Hematopoietic multipotent progenitor cell treated with erythropoietin and hydrocortisone succinate and interleukin-3 and kit ligand, for 6 days (in vitro differentiated cells): ENCODE data around the gene ARSD.
"Not testable (repeated sequence)": the region's sequence is repeated elsewhere in the genome, so short reads cannot be mapped to it uniquely, and the experiment has no call there.

Experiments used
- DNase-seq: peaks from one replicate; pipeline ENCODE4 v3.0.0-alpha.2; 2015

Gene ARSD

DNA sequence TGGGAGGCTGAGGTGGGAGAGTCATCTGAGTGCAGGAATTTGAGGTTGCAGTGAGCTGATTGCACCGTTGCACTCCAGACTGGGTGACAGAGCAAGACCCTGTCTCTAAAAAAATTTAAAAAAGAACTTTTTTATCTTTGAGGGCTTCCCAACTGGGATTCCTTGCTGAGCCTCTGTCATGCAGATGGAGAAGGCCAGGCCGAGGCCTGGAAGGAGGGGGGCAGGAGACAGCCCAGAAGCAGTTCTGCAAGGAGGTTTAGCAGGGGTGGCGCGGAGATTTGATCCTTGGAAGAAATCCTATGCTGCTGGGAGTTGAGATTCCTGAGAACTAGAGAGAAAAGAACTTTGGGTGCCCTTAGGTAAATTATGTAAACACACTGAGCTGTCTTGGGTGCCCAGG, 2.5 kb upstream of the ARSD start:
- no peak for DNase-seq

DNA sequence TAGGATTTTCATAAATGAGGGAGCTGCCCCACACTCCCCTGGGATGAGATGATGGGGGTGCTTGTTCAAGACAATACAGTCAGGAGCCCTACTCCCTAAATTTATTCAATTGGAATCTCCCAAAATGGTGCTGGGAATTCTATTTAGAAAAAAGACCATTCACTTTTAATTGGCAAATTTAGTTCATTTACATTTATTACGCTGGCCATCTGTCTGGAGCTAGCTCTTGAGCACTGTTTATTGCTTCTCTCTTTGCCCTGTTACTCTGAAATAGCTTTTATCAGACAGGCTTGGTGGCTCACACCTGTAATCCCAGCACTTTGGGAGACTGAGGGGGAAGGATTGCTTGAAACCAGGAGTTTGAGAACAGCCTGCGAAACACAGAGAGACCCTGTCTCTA, 2.0 kb upstream of the ARSD start:
- DNase-seq, result no peak

DNA sequence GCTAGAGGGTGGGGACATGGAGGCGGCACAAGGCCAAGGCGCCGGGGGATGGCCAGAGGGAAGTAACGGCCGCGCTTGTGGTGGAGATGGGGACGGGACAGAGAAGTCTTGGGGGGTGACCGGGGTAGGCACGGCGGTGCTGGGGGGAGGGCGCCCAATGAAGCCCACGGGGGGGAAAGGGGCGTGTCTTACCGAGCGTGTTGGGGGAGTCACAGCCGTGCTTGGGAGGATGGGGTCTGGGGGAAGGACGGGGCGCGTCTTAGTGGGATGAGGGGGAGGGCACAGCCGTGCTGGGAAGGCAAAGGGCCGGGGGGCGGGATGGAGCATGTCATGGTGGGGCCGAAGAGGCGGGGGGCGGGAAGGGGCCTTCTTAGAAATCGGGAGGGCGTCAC, 952 bp downstream of the ARSD start:
- DNase-seq, result peak; percentile 25

DNA sequence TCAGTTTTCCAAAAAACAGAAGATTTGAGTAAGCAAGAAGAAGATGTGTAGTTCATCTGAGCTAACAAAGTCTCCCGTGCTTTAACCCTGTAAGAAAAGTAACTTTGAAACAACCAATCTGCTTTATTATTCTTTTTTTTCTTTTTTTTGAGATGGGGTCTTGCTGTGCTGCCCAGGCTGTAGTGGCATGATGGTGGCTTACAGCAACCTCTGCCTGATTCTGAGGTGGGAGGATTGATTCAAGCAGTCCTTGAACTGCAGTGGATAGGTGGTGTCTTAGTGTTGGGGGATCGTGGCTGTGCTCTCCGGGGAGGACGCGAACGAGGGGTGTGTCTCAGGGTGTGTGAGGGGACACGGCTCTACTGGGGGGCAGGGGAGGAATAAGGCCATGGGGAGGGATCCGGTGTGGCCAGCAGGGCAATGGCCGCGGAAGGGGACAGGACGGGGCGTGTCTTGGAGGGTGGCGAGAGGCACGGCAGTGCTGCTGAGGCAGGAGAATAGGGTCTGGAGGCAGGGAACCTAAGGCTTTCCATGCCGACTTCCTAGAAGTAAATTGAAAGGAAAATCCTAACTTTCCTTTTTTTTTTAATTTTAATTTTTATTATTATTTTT, 2.4 kb downstream of the ARSD start:
- no peak for DNase-seq

DNA sequence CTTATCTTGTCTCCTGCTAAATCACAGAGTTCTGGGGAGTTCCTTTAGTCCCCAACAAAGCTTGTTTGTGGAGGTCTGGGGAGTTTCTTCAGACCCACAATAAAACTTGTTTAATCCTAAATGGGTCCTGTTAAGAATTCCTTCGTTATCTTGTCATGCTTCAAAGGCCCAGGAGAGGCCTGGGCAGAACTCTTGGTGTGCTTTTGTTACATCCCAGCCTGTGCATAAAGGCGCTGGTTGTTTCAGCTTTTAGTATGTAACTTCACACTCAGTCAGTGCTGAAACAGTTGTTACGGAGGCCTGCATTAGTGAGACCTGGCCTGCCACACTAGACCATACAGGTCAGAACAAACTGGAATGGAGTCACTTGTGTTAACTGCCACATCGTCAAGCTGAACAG, 2.9 kb downstream of the ARSD start:
- DNase-seq, result not testable (repeated sequence)

DNA sequence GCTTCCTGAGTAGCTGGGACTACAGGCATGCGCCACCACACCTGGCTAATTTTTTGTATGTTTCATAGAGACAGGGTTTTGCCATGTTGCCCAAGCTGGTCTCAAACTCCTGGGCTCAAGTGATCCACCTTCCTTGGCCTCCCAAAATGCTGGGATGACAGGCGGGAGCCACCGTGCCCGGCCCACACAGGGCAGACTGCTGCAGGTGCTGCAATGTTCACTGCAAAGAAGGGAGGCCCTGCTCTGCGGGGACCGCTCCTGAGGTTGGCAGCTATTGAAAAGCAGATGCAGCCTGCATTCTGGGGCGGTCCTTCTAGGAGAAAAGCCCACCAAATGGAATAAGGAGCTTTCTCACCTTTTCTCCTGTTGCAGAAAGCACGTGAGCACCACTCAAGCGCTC, 5.0 kb downstream of the ARSD start:
- DNase-seq, result no peak

DNA sequence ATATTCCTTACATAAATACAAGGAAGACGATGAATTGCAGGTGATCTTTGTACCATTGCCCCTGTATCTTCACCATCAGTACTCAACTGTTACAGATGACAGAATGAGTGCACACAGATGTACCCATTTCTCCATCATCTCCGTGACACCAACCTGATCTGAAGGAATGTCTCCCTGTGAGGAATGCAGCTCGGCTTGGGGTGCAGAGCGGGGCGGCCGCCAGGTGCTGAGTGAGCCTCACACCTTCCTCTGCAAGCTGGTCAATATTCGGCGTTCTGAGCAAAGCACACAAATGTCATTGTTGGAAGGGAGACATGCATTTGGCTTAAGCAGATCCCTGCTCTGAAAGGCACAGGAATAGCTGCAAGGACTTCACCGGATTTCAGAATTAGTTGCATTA, 7.4 kb downstream of the ARSD start:
- DNase-seq, result no peak

DNA sequence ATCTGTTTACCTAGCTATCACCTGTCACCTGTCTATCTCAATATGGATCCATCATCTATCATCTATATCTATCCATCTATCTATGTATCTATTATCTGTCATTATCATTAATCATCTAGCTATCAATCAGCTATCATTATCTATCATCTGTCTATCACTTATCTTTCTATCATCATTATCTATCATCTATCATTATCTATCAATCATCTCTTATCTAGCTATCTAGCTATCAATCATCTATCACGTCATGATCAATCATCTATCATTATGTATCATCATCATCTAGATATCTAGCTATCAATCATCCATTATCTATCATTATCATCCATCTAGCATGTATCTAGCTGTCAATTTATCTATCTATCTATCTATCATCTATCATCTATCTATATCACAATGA, 7.9 kb downstream of the ARSD start:
- no peak for DNase-seq

DNA sequence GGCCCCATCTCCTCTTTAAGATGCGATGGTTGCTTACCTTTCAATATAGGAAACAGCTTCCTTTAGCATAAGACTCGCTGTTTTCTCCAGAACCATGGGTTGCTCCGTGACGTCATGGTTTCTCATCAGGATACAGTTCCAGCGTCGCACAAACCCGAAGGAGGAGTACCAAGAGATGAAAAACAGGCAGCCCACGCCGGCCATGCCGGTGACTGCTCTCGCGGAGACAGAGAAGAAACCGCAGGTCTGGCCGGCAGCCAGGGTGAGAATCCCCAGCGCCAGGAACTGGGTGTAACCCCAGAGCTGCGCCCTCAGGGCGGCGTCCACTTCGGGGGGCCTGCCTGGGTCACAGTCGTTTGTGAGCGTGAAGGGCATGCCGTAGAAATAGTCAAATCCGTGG, 11.4 kb downstream of the ARSD start:
- no peak for DNase-seq

DNA sequence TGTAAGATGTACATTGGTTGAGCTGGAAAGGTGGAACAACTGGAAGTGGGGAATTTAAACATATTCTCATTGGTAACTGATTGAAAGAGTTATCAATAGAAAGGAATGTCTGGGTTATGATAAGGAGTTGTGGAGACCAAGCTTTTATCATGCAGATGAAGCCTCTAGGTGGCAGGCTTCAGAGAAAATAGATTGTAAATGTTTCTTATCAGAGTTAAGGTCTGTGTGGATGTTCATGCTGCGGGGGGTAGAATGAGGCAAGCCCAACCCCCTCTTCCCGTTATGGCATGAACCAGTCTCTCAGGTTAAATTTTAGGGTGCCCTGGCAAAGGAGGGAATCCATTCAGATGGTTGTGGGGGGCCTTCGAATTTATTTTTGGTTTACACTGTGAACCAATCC, 16.0 kb downstream of the ARSD start:
- DNase-seq, result peak; percentile 9

DNA sequence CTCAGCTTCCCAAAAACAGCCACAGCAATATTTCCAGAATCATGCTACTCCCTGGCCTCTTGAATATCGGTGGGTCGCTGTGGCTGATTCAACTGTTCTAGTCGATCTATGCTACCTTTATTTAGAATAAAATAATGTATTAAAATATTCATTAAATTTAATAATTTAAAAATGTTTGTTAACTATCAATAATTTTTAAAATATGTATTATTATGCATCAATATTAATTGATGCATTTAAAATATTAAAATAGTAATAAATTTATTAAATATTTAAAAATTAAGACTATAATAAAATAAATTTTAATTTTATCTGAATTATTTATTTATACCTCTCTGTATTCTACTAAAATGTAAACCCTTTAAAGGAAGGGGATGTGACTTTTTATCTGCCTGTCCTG, 19.0 kb downstream of the ARSD start:
- DNase-seq, result no peak

DNA sequence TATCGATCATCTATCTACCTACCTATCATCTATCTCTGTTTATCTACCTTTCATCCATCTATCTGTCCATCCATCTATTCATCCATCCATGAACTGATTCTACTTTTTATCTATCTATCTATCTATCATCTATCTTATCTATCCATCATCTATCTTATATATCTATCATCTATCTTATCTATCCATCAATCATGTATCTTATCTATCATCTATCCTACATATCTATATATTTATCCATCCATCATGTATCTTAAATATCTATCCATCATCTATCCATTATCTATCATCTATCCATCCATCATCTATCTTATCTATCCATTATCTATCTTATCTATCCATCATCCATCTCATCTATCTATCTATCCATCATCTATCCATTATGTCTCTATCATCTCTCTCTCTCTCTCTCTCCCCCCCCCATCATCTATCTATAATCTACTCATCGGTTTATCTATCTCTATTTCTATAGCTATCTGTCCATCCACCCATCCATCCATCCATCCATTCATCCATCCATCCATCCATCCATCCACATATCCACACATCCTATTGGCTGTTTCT, 20.9 kb downstream of the ARSD start:
- no peak for DNase-seq

DNA sequence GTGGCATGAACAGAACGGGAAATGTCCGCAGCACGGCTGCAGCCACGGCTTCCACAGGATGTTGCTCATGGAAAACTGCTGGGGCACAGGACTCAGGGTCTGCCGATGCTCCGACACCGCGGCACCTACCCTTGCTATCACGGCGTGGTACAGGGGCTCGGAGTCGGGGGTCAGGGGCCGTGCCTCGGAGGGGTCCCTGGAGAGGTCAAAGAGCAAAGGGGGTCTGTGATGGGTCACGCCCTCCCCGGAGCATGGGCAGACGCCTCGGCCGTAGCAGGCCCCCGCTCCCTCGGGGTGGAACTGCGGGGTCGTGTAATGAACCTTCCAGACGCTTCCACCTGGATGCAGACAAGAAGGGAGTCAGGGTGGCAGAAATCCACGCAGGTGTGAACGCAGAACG, 21.8 kb downstream of the ARSD start:
- no peak for DNase-seq

DNA sequence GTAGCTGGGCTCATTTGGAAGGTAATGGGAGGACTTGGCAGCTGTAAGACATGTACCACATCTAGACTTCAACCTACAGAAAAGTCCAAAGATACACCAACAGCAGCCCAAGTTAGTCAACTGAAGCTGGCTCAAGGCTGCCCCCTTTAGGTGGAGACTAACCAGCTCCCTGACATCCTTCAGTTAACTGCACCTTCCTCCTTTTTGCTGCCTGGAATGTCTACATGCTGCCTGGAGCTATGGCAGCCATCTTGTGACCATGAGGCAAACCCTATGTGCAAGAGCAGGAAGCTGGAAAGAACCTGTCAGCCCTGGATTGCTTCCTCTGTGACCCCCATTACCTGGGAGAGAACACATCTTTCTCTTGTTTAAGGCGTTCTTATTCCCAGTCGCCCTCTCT, 25.8 kb downstream of the ARSD start:
- DNase-seq, result no peak

DNA sequence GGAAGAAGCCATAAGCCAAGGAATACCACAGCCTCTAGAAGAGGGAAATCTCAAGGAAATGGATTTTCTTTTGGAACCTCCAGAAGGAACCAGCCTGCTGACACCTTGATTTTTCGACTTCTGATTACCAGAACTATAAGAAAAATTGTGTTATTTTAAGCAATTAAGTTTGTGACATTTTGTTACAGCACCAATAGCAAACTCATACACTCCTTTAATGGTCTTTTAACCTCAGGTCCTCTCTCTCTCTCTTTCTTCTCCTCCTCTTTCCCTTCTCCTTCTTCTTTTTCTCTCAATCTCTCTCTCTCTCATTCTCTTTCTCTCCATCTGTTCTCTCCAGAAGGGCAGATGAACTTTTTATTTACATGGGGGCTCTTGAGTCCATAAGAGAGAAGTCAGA, 26.3 kb downstream of the ARSD start:
- no peak for DNase-seq

DNA sequence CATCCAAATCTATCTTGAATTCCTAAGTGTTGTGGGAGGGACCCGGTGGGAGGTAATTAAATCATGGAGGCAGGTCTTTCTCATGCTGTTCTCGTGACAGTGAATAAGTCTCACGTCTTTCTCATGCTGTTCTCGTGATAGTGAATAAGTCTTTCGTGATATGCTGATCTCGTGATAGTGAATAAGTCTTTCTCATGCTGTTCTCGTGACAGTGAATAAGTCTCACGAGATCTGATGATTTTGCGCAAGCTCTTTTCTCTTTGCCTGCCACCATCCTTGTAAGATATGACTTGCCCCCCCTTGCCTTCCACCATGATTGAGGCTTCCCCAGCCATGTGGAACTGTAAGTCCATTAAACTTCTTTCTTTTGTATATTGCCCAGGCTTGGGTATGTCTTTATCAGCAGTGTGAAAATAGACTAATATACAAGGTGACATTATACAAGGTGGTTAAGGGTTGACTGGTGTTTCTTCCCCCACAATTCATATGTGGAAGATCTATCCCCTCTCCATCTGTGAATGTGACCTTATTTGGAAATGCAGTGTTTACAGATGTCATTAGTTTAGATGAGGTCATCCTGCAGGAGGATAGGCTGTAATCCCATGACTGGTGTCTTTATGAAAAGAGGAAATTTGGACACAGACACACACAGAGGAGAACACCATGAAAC, 27.6 kb downstream of the ARSD start:
- DNase-seq, result no peak

DNA sequence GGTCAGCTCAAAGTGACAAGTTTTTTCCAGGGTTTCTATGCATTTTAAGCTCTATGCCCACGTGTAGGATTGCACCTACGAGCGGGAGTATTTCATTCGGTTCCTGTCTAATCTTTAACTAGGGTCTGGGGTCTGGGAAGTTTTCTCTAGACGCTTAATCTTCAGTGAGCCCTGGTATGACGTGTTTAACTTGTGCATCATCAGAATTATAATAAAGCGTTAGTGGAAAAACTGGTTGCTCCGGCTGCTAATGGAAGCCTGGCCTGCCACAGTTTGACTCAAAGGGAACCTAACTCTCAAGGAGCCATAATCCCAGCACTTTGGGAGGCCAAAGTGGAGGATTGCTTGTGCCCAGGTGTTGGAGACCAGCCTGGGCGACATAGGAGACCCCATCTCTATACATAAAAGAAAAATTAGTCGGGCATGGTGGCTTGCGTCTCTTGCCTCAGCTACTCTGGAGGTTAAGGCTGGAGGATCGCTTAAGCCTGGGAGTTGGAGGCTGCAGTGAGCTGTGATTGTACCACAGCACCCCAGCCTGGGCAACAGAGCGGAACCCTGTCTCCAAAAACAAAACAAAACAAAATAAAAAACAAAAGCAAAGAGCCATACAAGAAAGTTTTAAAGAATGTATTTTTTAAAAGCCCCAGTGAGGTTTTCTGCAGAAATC, 30.2 kb downstream of the ARSD start:
- no peak for DNase-seq

DNA sequence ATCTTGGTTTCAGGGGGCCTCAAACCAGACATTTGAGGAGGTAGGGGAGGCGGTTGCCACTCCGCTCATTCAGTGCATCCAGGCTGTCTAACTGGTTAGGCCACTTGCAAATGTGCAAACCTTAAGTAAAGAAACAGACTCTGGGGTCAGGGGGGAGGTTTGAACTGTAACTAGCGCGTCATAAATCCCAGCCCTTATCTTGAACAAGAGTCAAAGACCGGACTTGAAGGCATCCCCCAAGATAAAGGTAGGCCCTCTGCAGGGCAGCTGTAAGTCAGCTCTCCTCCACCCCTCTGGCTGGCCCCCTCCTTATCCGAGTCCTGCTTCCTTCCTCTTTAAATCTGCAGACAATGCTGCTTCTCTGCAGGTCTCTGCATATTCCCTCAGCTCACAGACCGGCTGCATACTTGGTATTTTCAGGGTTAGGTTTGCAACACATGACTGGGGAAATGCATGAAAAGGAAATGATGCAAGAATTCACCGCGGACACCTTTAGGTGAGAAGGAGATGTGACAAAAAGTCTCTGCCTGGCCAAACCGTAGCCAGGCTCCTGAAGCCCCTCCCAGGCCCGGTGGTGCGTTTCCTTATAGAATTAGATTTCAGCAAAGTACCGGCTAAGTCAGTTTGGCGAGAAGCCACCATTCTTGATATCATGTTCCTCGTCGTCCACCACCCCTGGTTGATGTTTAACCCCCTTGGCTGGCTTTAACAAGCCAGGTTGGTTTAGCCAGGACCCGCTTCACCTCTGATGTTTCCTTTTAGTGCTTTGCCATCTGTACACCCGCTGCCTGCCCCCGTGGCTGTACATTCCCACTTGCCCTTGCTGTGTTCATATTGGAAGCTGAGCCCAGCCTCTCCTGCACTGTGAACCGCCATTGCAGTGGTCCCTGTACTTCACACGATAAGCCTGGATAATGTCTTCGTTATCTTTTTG, 31.2 kb downstream of the ARSD start:
- peak; percentile 38 for DNase-seq

DNA sequence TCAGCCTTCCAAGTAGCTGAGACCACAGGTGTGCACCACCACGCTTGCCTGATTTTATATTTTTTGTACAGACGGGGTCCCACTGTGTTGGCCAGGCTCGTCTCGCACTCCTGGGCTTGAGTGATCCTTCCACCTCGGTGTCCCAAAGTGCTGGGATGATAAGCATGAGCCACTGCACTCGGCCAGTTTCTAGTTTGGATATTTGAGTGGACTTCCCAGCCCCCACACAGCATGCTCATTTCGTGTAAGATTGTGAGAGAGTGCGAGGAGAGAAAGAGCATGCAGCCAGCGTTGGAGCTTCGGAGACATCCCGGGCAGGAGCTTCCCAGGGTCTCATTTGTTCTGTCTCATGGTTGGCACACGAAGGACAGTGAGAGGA, 31.8 kb downstream of the ARSD start:
- DNase-seq, result no peak

DNA sequence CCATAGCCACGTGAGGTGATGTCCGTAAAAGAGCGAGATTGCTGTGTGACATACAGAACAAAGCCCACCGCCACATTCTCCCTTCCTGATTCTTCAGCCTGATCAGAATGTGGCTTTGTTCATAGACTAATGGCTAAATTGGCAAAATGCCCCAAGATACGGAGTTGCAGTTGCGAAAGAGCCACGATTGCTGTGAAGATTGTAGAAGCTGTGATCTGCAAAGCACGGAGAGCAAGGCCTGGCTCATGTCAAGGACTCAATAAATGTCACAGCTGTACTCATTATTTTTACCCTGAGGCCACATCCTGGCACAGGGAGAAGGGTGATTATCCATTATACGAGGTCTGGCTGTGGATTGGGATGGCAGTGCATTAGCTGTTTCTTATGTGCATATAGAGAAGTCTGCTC, 34.2 kb downstream of the ARSD start:
- peak; percentile 58 for DNase-seq

DNA sequence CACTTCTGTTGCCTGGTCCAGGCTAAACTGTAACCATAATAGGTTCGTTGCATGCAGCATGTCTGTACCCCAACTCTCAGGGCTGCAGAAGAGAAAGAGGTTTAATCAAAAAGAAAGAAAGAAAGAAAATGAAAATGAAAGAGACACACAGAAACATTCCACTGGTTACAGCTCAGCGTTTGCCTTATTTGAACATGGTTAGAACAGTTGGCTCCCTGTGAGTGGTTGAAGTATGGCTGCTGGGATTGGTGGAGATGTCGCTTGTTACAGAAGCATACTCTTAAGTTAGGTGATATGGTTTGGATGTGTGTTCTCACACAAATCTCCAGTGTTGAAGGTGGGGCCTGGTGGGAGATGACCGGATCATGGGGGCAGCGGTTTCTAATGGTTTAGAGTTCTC, 36.3 kb downstream of the ARSD start:
- DNase-seq, result no peak

DNA sequence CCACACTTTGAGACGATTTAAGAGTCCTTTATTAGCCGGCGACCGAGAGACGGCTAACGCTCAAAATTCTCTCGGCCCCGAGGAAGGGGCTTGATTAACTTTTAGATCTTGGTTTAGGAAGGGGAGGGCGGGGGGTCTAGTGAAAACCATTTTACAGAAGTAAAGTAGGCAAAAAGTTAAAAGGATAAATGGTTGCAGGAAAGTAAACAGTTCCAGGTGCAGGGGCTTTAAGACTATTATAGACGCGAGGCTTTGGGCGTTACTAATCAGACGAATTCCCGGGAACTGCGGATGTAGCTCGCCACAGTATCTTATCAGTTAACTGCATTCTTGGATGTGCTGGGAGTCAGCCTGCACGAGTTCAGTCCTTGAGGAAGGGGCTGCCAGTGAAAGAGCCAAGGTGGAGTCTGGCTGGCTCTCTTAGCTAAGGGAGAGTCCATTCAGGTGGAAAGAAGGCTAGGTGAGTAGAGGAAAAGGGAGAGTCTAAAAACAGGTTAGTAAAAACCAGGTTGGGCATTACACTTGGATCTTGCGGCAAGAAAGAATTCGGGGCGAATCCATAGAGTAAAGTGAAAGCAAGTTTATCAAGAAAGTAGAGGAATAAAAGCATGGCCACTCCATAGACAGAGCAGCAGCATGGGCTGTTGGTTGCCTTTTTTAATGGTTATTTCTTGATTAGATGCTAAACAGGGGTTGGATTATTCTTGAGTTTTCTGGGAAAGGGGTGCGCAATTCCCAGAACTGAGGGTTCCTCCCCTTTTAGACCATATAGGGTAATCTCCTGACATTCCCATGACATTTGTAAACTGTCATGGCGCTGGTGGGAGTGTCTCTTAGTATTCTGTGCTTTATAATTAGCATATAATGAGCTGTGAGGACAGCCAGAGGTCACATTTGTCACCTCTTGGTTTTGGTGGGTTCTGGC, 38.3 kb downstream of the ARSD start:
- DNase-seq, result not testable (repeated sequence)
